Parathyroid adenoma (tissue), 2 donors: ENCODE data around the gene ADCY2.

Source experiments
- H2AFZ ChIP-seq: fragments of 300-600 bp; sonication (generic); one replicate; pipeline ENCODE4 v1.7.0; 2017; ENCODE audit warnings: antibody characterized with exemption, mild to moderate bottlenecking
- H3K27ac ChIP-seq: fragments of 300-600 bp; sonication (generic); one replicate; pipeline ENCODE4 v1.7.0; 2017
- H3K27me3 ChIP-seq: fragments of 300-600 bp; sonication (generic); one replicate; pipeline ENCODE4 v1.7.0; 2017; ENCODE audit warnings: low read length; ENCODE audit not compliant: control insufficient read depth, insufficient read depth
- H3K36me3 ChIP-seq: fragments of 300-600 bp; sonication (generic); one replicate; pipeline ENCODE4 v1.7.0; 2017; ENCODE audit warnings: low read length; ENCODE audit not compliant: control insufficient read depth, insufficient read depth
- H3K4me1 ChIP-seq: fragments of 300-600 bp; sonication (generic); one replicate; pipeline ENCODE4 v1.7.0; 2017; ENCODE audit warnings: control low read depth
- H3K4me2 ChIP-seq: fragments of 300-600 bp; sonication (generic); one replicate; pipeline ENCODE4 v1.7.0; 2017; ENCODE audit warnings: low read length
- H3K4me3 ChIP-seq: fragments of 300-600 bp; sonication (generic); one replicate; pipeline ENCODE4 v1.7.0; 2017; ENCODE audit warnings: low read depth, low read length
- H3K79me2 ChIP-seq: fragments of 300-600 bp; sonication (generic); one replicate; pipeline ENCODE4 v1.7.0; 2017; ENCODE audit warnings: control low read depth
- H3K9ac ChIP-seq: fragments of 300-600 bp; sonication (generic); one replicate; pipeline ENCODE4 v1.7.0; 2017; ENCODE audit warnings: mild to moderate bottlenecking
- H3K9me3 ChIP-seq: fragments of 300-600 bp; sonication (generic); one replicate; pipeline ENCODE4 v1.7.0; 2017; ENCODE audit warnings: low read length; ENCODE audit not compliant: control insufficient read depth
- CTCF ChIP-seq: fragments of 300-600 bp; sonication (generic); IDR thresholded peaks from one replicate; pipeline ENCODE4 v1.7.0; 2017; ENCODE audit warnings: antibody characterized with exemption, mild to moderate bottlenecking
- donor health status: primary hyperparathyroidism.

ADCY2 gene

GRCh38 chr5:7415123-7415522, 19.2 kb downstream of the ADCY2 start:
- no peak for TF ChIP-seq CTCF
- no peaks in the 10 kb centered on the region for H3K4me1 ChIP-seq

DNA sequence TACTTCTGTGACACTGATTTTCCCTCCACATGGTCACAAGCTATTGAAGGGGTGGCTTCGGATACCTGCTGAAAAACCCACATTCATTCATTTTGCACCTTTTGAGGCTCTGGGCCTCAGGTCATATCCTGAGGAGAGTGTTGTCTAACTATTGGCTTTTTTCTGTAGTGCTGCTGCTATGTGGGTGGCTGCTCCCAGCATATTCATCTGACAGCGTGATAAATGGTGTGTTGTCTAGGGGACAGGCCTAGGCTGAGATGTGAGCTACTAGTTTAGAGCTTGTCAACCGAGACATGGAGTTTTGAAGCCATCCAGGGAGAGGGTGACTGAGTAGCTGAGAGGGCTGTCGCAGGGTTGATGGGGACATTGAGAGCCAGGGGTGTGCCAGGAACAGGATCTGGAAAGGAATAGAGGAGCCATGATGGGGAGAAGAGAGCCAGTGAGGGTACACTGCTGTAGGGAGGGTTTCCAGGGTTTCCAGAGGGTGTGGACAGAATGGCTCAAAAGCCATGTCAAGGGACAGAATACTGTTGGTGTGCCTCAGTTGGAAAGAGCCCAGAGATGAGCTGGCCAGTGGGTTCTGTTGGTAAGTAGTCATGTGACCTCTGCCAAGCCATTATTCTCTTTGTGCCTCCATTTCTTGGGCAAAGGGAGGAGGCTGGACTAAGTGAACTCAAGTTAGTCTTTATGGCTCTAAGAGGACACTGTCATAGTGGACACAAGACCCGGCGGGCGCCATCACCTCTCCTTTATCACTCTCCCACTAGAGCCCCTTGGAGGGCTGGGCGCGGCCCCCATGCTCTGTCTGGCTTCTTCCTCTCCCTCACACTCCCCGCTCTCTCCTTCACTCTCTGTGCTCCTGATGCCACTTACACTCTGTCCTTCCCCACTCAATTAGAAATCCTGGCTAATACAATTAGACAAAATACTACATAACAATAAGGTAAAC, 19.9 kb downstream of the ADCY2 start:
- no peak for TF ChIP-seq CTCF
- no peak overlapping the region for H3K9ac ChIP-seq
- no peak overlapping the region for H3K27ac ChIP-seq
- no peaks in the 10 kb centered on the region for H3K9me3 ChIP-seq
- H2AFZ ChIP-seq: no peak overlapping the region
- H3K36me3 ChIP-seq: no peaks in the 10 kb centered on the region
- H3K4me3 ChIP-seq: no peak overlapping the region
- no peaks in the 10 kb centered on the region for H3K27me3 ChIP-seq
- no peaks in the 10 kb centered on the region for H3K4me1 ChIP-seq
- no peaks in the 10 kb centered on the region for H3K79me2 ChIP-seq
- no peak overlapping the region for H3K4me2 ChIP-seq

More at GRCh38 chr5:7415123-7415522, 19.2 kb downstream of the ADCY2 start:
- Histone ChIP-seq H3K27me3 (no peaks in the 10 kb centered on the region), H2AFZ (no peak overlapping the region), H3K27ac (no peak overlapping the region), H3K4me2 (no peak overlapping the region), H3K4me3 (no peak overlapping the region), H3K36me3 (no peaks in the 10 kb centered on the region), H3K9ac (no peak overlapping the region), H3K9me3 (no peaks in the 10 kb centered on the region), H3K79me2 (no peaks in the 10 kb centered on the region)

DNA sequence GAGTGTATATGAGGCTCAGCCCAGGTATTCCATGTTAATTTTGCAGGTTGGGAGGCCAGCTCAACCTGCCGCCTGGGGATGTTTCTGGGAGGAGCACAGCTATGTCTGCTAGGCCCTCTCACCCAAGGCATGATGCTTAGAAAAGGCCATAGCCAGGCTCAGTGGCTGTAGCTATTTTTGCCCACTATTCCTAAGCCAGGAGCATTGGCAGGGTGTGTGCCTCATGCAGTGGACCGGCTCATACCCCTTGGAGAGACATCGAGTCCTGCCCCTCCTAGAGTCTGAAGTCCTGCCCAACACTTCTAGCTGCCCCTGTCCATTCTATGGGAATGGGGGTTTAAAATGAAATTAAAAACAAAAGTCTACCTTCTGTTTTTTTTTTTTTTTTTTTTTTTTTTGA, 22.3 kb downstream of the ADCY2 start:
- Histone ChIP-seq H3K79me2 (no peaks in the 10 kb centered on the region), H3K27ac (no peak overlapping the region), H3K4me1 (no peaks in the 10 kb centered on the region), H3K4me2 (no peak overlapping the region), H3K9ac (no peak overlapping the region), H3K36me3 (no peaks in the 10 kb centered on the region), H3K4me3 (no peak overlapping the region), H3K27me3 (no peaks in the 10 kb centered on the region), H2AFZ (no peak overlapping the region), H3K9me3 (no peaks in the 10 kb centered on the region)
- no peak for TF ChIP-seq CTCF

- no peaks in the 10 kb centered on the region for H3K36me3 ChIP-seq
- no peak for TF ChIP-seq CTCF
- no peak overlapping the region for H3K9ac ChIP-seq
- H3K27ac ChIP-seq: no peak overlapping the region
- no peaks in the 10 kb centered on the region for H3K27me3 ChIP-seq
- H3K9me3 ChIP-seq: no peaks in the 10 kb centered on the region
- no peaks in the 10 kb centered on the region for H3K79me2 ChIP-seq
- H2AFZ ChIP-seq: no peak overlapping the region
- H3K4me2 ChIP-seq: no peak overlapping the region
- no peaks in the 10 kb centered on the region for H3K4me1 ChIP-seq
- no peak overlapping the region for H3K4me3 ChIP-seq
These were observed 23.4 kb downstream of the ADCY2 start for GRCh38 chr5:7419367-7419766.

DNA sequence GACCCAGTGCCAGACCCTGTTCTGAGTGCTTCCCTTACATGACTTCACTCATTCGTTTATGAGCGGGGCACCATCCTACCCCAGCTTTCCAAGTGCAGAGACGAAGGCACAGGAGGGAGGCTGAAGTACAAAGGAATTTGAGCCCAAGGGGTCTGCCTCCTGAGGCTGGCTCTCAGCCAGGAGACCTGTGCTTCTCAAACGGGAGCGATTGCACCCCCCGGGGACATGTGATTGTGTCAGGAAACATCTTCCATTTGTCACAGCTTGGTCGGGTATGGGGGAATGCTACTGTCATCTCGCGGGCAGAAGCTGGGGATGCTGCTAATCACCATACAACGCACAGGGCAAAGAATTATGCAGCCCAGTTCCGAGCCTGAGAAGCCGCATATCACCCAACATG, 23.9 kb downstream of the ADCY2 start:
- Histone ChIP-seq H3K9me3 (no peaks in the 10 kb centered on the region), H3K4me3 (no peak overlapping the region), H2AFZ (no peak overlapping the region), H3K27ac (no peak overlapping the region), H3K9ac (no peak overlapping the region), H3K4me1 (no peaks in the 10 kb centered on the region), H3K36me3 (no peaks in the 10 kb centered on the region), H3K79me2 (no peaks in the 10 kb centered on the region), H3K27me3 (no peaks in the 10 kb centered on the region), H3K4me2 (no peak overlapping the region)
- TF ChIP-seq CTCF: no peak
